Effector CD4-positive, alpha-beta T cell (primary cell): Measurements from ENCODE around the gene ZDHHC18.
A peak's percentile ranks its signal among the peaks of the same experiment; 100 is the strongest.
"Not testable (repeated sequence)": the region's sequence is repeated elsewhere in the genome, so short reads cannot be mapped to it uniquely, and the experiment has no call there.

ENCODE experiments used
- DNase-seq: peaks from one replicate; pipeline ENCODE4 v3.0.0-alpha.2; 2020

ZDHHC18 gene

GRCh38 chr1:26833432-26834405 is 7.2 kb downstream of the ZDHHC18 start:
- DNase-seq, result peak; percentile 90

- DNase-seq, result not testable (repeated sequence)
Observed at GRCh38 chr1:26837665-26838064, 11.2 kb downstream of the ZDHHC18 start.

GRCh38 chr1:26838474-26839338 is 12.2 kb downstream of the ZDHHC18 start:
- DNase-seq, result peak; percentile 45

- no peak for DNase-seq
Observed at GRCh38 chr1:26839339-26839722, 12.8 kb downstream of the ZDHHC18 start.

- DNase-seq, result no peak
Observed at GRCh38 chr1:26839779-26840178, 13.3 kb downstream of the ZDHHC18 start.

- DNase-seq, result no peak
Observed at GRCh38 chr1:26844424-26845196, 18.1 kb downstream of the ZDHHC18 start.

- DNase-seq, result not testable (repeated sequence)
Observed at GRCh38 chr1:26847826-26848225, 21.3 kb downstream of the ZDHHC18 start.

- no peak for DNase-seq
Observed at GRCh38 chr1:26848499-26848898, 22.0 kb downstream of the ZDHHC18 start.

- DNase-seq, result no peak
Observed at GRCh38 chr1:26848941-26849774, 22.7 kb downstream of the ZDHHC18 start.

- no peak for DNase-seq
Observed at GRCh38 chr1:26851106-26851684, 24.7 kb downstream of the ZDHHC18 start.

GRCh38 chr1:26852701-26853100 is 26.2 kb downstream of the ZDHHC18 start:
- DNase-seq, result no peak

- peak; percentile 76 for DNase-seq
Observed at GRCh38 chr1:26853156-26853555, 26.7 kb downstream of the ZDHHC18 start.

- no peak for DNase-seq
Observed at GRCh38 chr1:26853600-26853999, 27.1 kb downstream of the ZDHHC18 start.

GRCh38 chr1:26854906-26855305 is 28.4 kb downstream of the ZDHHC18 start:
- no peak for DNase-seq

GRCh38 chr1:26855636-26856035 is 29.1 kb downstream of the ZDHHC18 start:
- DNase-seq, result no peak

GRCh38 chr1:26856181-26856580 is 29.7 kb downstream of the ZDHHC18 start:
- no peak for DNase-seq

GRCh38 chr1:26856604-26857469 is 30.3 kb downstream of the ZDHHC18 start:
- DNase-seq, result no peak

- DNase-seq, result no peak
Observed at GRCh38 chr1:26857473-26858060, 31.1 kb downstream of the ZDHHC18 start.

- DNase-seq, result no peak
Observed at GRCh38 chr1:26858160-26858559, 31.7 kb downstream of the ZDHHC18 start.
